Stimulated activated CD4-positive, alpha-beta T cell treated with anti-CD3 and anti-CD28 coated beads, Interleukin-2, amount 100 ng/mL, for 48 hours (primary cell): ENCODE data around the gene MXD4.

ENCODE experiments used
- DNase-seq, 2 donors: peaks; one replicate each; pipeline ENCODE4 v3.0.0-alpha.2; 2020

MXD4 gene

DNA sequence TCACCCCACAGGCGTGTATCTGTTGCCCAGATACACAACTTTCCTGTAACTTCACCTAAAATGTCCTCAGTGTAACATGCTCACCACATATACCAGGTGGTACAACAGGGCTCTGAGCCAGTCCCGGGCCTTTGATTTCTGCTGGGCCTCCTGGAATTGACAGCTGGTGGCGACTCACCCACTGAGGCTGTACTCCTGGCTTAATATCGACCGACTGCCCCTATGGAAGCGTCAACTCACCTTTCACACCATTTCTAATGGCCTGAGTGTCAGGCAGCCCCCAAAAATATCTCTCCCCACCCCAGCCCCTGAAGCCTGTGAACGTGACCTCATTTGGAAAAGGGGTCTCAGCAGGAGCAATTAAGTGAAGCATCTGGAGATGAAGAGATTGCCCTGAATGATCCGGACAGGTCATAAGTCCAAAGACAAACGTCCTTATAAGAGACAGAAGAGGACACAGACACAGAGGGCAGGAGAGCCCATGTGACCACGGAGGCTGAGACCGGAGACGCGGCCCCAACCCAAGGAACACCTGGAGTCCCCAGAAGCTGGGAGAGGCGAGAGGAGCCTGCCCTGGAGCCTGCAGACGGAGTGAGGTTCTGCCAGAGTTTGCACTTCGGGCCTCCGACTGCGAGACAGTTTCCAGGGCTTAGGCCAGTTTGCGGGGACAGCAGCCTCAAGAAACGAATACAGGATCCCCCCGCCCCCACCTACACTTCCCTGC lies 12.6 kb upstream of the MXD4 start:
- DNase-seq = no peak

- DNase-seq = no peak
These were observed 11.9 kb upstream of the MXD4 start for GRCh38 chr4:2273657-2274319.

DNA sequence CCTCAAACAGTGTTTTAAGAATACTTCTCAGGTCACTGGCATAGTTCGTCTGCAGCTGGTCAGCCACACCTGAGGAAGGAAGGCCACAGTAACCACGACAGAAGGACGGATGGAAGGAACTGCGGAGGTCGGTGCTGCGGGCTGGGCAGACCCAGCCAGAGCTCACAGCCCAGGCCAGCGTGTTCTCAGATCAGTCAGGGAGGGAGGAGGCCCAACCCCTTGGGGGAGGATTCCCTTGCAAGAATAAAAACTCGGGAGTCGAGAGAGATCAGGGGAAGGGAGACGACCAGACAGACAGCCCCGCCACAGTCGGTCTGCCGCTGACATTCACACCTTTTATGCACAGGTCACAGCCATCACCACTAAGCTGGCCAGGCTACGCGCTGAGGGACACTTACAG lies 11.3 kb upstream of the MXD4 start:
- DNase-seq = no peak

- no peak for DNase-seq
These were observed 10.9 kb upstream of the MXD4 start for GRCh38 chr4:2272828-2273120.

GRCh38 chr4:2272026-2272827 lies 10.3 kb upstream of the MXD4 start:
- no peak for DNase-seq

GRCh38 chr4:2271279-2272025 lies 9.5 kb upstream of the MXD4 start:
- DNase-seq = no peak

GRCh38 chr4:2270341-2271165 lies 8.6 kb upstream of the MXD4 start:
- DNase-seq = no peak

DNA sequence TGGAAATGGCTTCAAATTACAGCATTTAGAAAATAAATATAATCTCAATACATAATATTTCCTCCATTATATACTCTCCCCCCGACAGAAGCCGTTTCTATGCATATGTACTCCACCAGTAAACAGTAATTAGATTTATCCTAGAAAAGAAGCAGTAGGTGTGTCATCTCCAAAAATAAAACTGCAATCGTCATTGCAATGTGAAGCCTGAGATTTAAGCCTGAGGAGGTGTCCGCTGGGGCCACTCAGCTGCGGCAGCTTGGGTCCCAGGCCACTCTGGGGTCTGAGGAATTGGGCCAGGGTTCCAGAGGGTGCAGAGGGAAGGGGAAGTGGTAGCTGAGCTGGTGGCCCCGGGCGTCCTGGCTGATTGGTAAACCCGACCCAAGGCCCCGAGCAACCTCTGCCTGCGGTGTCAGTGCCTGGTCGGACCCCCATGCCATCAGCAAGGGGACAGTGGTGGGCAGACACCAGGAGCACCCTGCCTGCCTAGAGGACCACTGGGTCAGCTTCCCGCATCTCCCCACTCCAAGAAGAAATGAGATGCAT lies 7.8 kb upstream of the MXD4 start:
- no peak for DNase-seq

DNA sequence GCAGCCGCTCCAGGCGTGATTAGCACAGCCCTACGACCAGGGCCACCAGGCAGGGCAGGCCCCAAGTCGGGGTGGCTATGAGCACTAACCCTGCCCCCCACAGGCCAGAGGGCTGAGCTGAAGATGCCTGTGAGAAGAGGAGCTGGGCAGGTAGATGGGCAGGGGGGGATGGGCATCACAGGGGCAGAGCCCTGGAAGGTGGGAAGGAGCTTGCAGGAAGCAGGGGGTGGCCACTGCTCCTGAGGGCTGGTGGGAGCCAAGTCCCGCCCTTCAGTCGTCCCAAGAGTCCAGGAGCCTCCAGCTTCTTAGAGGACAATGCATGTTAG lies 7.3 kb upstream of the MXD4 start:
- DNase-seq = no peak

GRCh38 chr4:2268357-2269205 lies 6.7 kb upstream of the MXD4 start:
- DNase-seq = no peak

GRCh38 chr4:2267841-2268240 lies 5.9 kb upstream of the MXD4 start:
- no peak for DNase-seq

DNA sequence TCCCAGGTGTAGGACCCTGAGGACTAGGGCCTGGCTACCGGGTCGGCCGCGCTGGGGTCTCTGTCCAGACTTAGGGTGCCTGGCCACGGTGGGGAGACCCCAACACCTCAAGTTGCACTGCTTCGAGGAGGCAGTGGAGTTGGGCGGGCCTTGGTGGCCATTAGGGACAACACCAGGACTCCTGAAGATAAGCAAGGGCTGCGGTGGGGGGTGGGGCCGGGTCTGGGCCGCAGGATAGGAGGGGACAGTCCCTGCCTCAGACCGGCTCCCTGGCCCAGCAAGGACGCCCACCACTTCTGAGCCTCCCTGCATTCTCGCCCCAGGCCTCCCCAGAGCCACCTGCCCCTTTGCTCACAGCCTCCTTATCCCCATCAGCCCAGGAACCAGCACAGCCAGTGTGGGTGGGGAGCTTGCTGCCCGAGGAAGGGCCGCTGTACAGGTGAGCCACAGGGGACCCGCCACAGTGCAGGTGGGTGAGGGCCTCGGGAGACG lies 5.5 kb upstream of the MXD4 start:
- DNase-seq = no peak

DNA sequence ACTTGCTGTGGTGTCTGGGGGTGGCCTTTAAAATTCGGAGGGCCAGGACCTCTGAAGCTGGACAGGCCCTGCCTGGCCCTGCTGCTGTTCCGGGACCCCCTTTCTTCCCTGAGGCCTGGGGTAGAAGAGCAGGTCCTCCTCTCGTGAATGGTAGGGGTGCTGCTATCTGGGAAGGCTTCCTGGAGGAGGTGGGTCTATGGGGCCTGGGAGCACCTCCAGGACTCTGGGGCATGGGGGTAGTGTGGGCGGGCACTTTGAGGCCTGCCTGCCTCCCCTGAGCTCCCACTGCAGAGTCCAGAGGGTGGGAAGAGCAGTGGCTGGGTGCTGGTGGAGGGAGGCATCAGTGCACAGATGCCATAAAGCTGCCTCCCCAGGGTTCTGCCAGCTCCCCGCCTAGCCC lies 4.9 kb upstream of the MXD4 start:
- no peak for DNase-seq

GRCh38 chr4:2266181-2266580 lies 4.3 kb upstream of the MXD4 start:
- no peak for DNase-seq

DNA sequence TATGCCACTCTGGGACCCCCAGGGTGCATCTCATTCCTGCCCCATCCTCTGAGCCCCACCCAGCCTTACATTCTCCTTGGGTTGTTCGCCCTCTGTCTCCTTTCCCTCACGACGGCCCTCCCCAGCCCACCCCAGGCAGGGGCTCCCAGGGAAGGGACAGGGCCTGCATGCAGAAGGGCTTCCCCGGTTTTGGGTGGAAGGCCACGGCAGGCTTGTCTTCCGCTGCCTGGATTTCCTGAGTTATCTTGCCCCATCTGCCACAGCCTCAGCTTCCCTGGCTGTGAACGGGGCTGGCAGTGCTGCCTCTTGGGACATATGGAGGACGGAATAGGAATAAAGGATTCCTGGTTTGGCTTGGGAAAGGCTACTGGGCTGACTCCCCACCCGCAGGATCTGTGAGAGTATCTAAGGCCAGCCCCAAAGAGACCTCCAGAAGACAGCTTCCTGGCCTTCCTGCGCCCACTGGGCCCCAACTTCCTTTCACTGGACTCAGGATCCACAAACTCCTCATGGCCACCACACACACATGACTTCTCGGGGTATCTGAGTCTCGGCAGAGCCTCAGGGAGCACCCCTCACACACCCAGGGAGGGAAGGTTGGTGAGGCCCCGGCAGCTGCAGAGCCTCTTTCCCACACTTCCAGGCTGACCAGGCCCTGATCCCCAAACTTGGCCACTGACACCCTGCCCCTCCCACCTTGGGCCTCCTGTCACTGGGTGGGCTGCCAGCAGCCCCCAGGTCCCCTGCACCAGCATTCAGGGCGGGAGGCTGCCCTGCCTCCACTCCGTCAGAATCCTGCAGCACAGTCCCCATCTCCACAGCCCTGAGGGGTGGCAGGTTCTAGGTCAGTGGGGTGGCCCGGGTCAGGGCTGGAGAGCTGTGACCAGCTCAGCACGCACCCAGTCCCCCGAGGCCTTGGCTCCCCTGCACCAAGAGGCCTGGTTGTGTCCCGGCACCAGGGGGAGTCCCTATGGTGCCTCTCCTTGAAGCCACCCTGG lies 3.5 kb upstream of the MXD4 start:
- no peak for DNase-seq

- no peak for DNase-seq
These were observed 2.7 kb upstream of the MXD4 start for GRCh38 chr4:2264481-2265041.

DNA sequence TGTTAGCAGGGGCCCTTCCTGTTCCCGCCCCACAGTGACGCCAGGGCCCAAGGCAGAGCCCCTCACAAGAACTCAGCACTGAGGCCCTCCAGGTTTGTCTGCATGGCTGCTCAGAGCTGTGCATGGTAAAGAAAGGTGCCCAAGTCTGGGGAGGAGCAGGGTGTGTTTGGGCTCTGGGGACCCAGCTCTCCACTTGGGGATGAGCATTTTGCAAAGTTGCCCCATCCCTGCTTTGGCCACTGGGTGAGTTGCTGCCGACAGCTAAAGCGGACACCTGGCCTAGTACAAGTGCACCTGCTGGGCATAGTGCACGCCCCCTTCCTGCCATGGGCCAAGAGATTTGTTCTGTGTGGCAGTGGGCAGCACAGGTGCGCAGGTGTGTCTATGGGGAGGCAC lies 2.0 kb upstream of the MXD4 start:
- no peak for DNase-seq

- DNase-seq = no peak
These were observed 988 bp upstream of the MXD4 start for GRCh38 chr4:2262944-2263250.

DNA sequence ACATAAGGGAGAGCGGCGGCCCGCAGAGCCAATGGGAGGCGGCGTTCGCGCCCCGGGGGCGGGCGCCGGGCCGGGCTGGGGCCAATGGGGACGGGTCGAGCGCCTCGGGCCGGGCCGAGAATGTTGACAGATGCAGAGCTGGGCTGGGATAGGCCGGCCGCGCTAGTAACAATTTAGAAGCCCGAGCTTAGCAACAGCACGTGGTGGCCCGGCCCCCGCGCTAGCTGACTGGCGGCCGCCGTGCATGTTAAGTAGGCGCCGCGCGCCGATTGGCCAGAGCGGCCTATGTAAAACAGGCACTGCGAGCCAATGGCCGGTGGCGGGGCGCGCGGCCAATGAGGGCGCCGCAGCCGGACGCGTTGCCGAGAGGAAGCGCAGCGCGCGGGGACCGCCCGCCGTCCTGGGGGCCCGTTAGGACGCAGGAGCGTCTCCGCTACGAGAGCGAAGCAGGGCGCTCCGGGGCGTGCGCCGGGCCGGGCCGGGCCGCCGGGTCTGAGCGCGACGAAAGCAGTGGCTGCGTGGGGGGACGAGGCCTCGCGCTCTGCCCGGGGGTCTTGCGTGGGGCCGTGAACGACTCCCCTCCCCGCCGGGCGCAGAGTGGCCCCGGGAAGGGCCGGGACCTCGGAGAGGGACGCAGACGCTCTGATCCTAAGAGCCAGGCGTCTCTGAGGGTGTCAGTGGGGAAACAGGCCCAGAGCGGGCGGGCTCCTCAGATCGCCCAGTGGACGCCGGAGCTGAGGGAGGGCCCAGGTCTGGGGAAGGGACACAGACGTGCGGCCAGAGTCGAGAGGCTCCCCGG lies 435 bp upstream of the MXD4 start:
- DNase-seq = peak; percentile 95
